SK-N-SH (cell line): ENCODE results near the gene CCNA2. TPM values are rescaled to one million over a fixed set of nuclear protein-coding genes. Genes with fewer than 3 reads are reported as not detected.

Experiments
- CTCF ChIA-PET: fragments of 300-600, 350-600 bp; formaldehyde crosslinking; extraction: SDS; loops from one replicate; lab custom pipeline; 2021; lab: Yijun Ruan, JAX
- POLR2A ChIA-PET: fragments of 350-600 bp; sonication (Branson Sonifier 250); formaldehyde crosslinking; extraction: SDS; loops from one replicate; lab custom pipeline; 2020; ENCODE audit warnings: antibody characterized with exemption, inconsistent platforms; lab: Yijun Ruan, JAX
- DNase-seq: peaks from one replicate; pipeline ENCODE4 v3.0.0; 2012
- H2AFZ ChIP-seq: fragments of 200-600 bp; sonication (generic); 2 replicates; pipeline ENCODE4 v1.8.1; 2016; ENCODE audit warnings: antibody characterized with exemption, mild to moderate bottlenecking, low read depth
- H3F3A ChIP-seq: fragments of 200-600 bp; sonication (generic); replicated peaks from 2 replicates; pipeline ENCODE3; 2016; ENCODE audit warnings: antibody characterized with exemption, mild to moderate bottlenecking; ENCODE audit not compliant: insufficient read depth
- H3K27ac ChIP-seq, 2 experiments: fragments of 200-500 bp in 1 of 2; fragments of 200-600 bp in 1 of 2; sonication (Bioruptor generic) in 1 of 2; sonication (generic), shearing (Covaris generic) in 1 of 2; 2 replicates each; pipeline versions ENCODE4 v1.5.1 to v1.6.1; 2014 to 2016; ENCODE audit warnings: low read depth in 2 of 2, inconsistent platforms in 1 of 2, low read length in 1 of 2, mild to moderate bottlenecking in 1 of 2, mixed read lengths in 1 of 2
- H3K27me3 ChIP-seq: fragments of 200-600 bp; sonication (generic), shearing (Covaris generic); 2 replicates; pipeline ENCODE4 v1.6.1; 2016; ENCODE audit warnings: mixed run types; ENCODE audit not compliant: insufficient read depth
- H3K36me3 ChIP-seq, 2 experiments: fragments of 200-500 bp in 1 of 2; fragments of 200-600 bp in 1 of 2; sonication (Bioruptor generic) in 1 of 2; sonication (generic) in 1 of 2; replicated peaks in 1 of 2; 2 replicates each; pipeline versions ENCODE3 to v1.5.1; 2014 to 2016; ENCODE audit warnings: low read length in 1 of 2, mild to moderate bottlenecking in 1 of 2; ENCODE audit not compliant: insufficient read depth in 2 of 2, control insufficient read depth in 1 of 2
- H3K4me1 ChIP-seq, 2 experiments: fragments of 200-500 bp in 1 of 2; fragments of 200-600 bp in 1 of 2; sonication (Bioruptor generic) in 1 of 2; sonication (generic), shearing (Covaris generic) in 1 of 2; 2 replicates each; pipeline versions ENCODE4 v1.5.1 to v1.6.1; 2014 to 2016; ENCODE audit warnings: low read depth in 1 of 2, low read length in 1 of 2, mixed run types in 1 of 2; ENCODE audit not compliant: insufficient read depth in 2 of 2, control insufficient read depth in 1 of 2
- H3K4me2 ChIP-seq: fragments of 200-600 bp; sonication (generic), shearing (Covaris generic); 2 replicates; pipeline ENCODE4 v1.6.1; 2017; ENCODE audit warnings: mixed run types
- H3K4me3 ChIP-seq, 2 experiments: fragments of 200-500 bp in 1 of 2; fragments of 200-600 bp in 1 of 2; sonication (Bioruptor generic) in 1 of 2; sonication (generic), shearing (Covaris generic) in 1 of 2; 2 replicates each; pipeline versions ENCODE4 v1.5.1 to v1.8.1; 2014 to 2016; ENCODE audit warnings: low read depth in 2 of 2, inconsistent platforms in 1 of 2, low read length in 1 of 2, mild to moderate bottlenecking in 1 of 2, mixed read lengths in 1 of 2, moderate library complexity in 1 of 2
- H3K79me2 ChIP-seq: fragments of 200-600 bp; sonication (generic); 2 replicates; pipeline ENCODE4 v1.8.1; 2017; ENCODE audit warnings: mild to moderate bottlenecking; ENCODE audit not compliant: insufficient read depth
- H3K9ac ChIP-seq: fragments of 200-600 bp; sonication (generic); 2 replicates; pipeline ENCODE4 v1.6.1; 2017; ENCODE audit warnings: mixed run types
- H3K9me2 ChIP-seq: fragments of 200-600 bp; sonication (generic); 2 replicates; pipeline ENCODE4 v1.6.1; 2017; ENCODE audit warnings: mixed run types
- H3K9me3 ChIP-seq: fragments of 200-600 bp; sonication (generic); 2 replicates; pipeline ENCODE4 v1.6.1; 2017; ENCODE audit warnings: mixed run types, mild to moderate bottlenecking, moderate library complexity
- H4K20me1 ChIP-seq: fragments of 200-600 bp; sonication (generic); 2 replicates; pipeline ENCODE4 v1.6.1; 2017; ENCODE audit warnings: mild to moderate bottlenecking, mixed run types; ENCODE audit not compliant: insufficient read depth
- EP300 ChIP-seq, 2 experiments: IDR thresholded peaks; 2 replicates each; pipeline versions ENCODE4 v1.4.0 to v1.6.1; 2012; ENCODE audit warnings: borderline replicate concordance in 1 of 2, low read depth in 1 of 2, low read length in 1 of 2
- EZH2phosphoT487 ChIP-seq: fragments of 200-600 bp; sonication (generic); IDR thresholded peaks from 2 replicates; pipeline ENCODE4 v1.6.1; 2017; ENCODE audit warnings: low read depth, mixed run types, mild to moderate bottlenecking, antibody characterized with exemption, moderate library complexity, borderline replicate concordance
- FOSL2 ChIP-seq: IDR thresholded peaks from 2 replicates; pipeline ENCODE4 v1.4.0; 2012; ENCODE audit warnings: low read depth, mild to moderate bottlenecking, moderate library complexity, borderline replicate concordance
- FOXJ3 ChIP-seq: sonication (generic); formaldehyde crosslinking; IDR thresholded peaks from 2 replicates; pipeline ENCODE4 v1.5.1; 2020; ENCODE audit warnings: mild to moderate bottlenecking, missing genetic modification reagents
- GABPA ChIP-seq: IDR thresholded peaks from 2 replicates; pipeline ENCODE4 v1.4.0; 2012; ENCODE audit warnings: low read depth, mild to moderate bottlenecking
- GATA2 ChIP-seq: sonication (generic); formaldehyde crosslinking; IDR thresholded peaks from 2 replicates; pipeline ENCODE4 v1.5.0; 2020; ENCODE audit warnings: mild to moderate bottlenecking, missing genetic modification reagents
- IRF3 ChIP-seq: fragments of 150-350 bp; IDR thresholded peaks from 2 replicates; pipeline ENCODE4 v1.6.1; 2016; ENCODE audit warnings: mild to moderate bottlenecking, low read depth, low read length
- JUND ChIP-seq: IDR thresholded peaks from 2 replicates; pipeline ENCODE4 v1.4.0; 2012
- MAX ChIP-seq: IDR thresholded peaks from 2 replicates; pipeline ENCODE4 v1.4.0; 2012; ENCODE audit warnings: low read depth
- MXI1 ChIP-seq: IDR thresholded peaks from 2 replicates; pipeline ENCODE4 v1.6.1; 2012; ENCODE audit warnings: mild to moderate bottlenecking, low read depth, low read length, improper control_type of control experiment
- NRF1 ChIP-seq: IDR thresholded peaks from 2 replicates; pipeline ENCODE4 v1.6.1; 2012; ENCODE audit warnings: low read depth, mild to moderate bottlenecking, low read length
- PBX3 ChIP-seq: IDR thresholded peaks from 2 replicates; pipeline ENCODE4; 2012
- RAD21 ChIP-seq: IDR thresholded peaks from 2 replicates; pipeline ENCODE4 v1.6.1; 2012; ENCODE audit warnings: mild to moderate bottlenecking, low read length
- RFX5 ChIP-seq: IDR thresholded peaks from 2 replicates; pipeline ENCODE4 v1.6.1; 2012; ENCODE audit warnings: mild to moderate bottlenecking, improper control_type of control experiment, low read length
- RXRA ChIP-seq: IDR thresholded peaks from 2 replicates; pipeline ENCODE4 v1.4.0; 2012; ENCODE audit warnings: low read depth, mild to moderate bottlenecking, borderline replicate concordance
- SIN3A ChIP-seq: IDR thresholded peaks from 2 replicates; pipeline ENCODE4 v1.6.1; 2012; ENCODE audit warnings: low read depth, mild to moderate bottlenecking, low read length, moderate library complexity, borderline replicate concordance
- TAF1 ChIP-seq: IDR thresholded peaks from 2 replicates; pipeline ENCODE4 v1.6.1; 2012; ENCODE audit warnings: low read depth, mild to moderate bottlenecking, low read length, moderate library complexity, borderline replicate concordance
- YY1 ChIP-seq: IDR thresholded peaks from 2 replicates; pipeline ENCODE4 v1.4.0; 2012; ENCODE audit warnings: low read depth, mild to moderate bottlenecking
- WGBS: methylation state at CpG from one replicate; pipeline ENCODE4 v1.1.6; 2017; ENCODE audit warnings: low lambda C conversion rate; 5-methylcytosine and 5-hydroxymethylcytosine counted together
- polyA plus RNA-seq, 3 experiments: library from polyadenylated mRNA; depleted of rRNA; stranded (reverse); fragments of >200 nt; gene quantifications; 2 replicates each; pipeline ENCODE4 v1.2.3, GENCODE V29; 2012
- TF ChIP-seq, protein P1 (sequence below): fragments of 150-350 bp; IDR thresholded peaks from 2 replicates; pipeline ENCODE4 v1.6.1; 2017; ENCODE audit warnings: antibody characterized with exemption, low read length, low read depth, borderline replicate concordance
- TF ChIP-seq, protein P2 (sequence below): IDR thresholded peaks from 2 replicates; pipeline ENCODE4 v1.4.0; 2012; ENCODE audit warnings: low read depth, borderline replicate concordance
- TF ChIP-seq, protein P3 (sequence below): IDR thresholded peaks from 2 replicates; pipeline ENCODE4 v1.4.0; 2012; ENCODE audit warnings: low read depth, borderline replicate concordance

CCNA2 gene
- polyA plus RNA-seq, 1 of the 3 experiments (the other 2 are of a cell fraction) = 23.8 TPM

- H3K4me1 ChIP-seq = peaks cover 0 to 49% of the 10 kb centered on the region in 2 experiments; a peak in 3 of 4 replicates
- ChIA-PET POLR2A (no interaction called here), CTCF (interaction anchor here (0.9 to 1.3 kb wide), 2 partner anchors 10 to 49 kb away, joined by 3 read pairs; no protein-coding TSS in a partner anchor)
- no peaks in the 10 kb centered on the region for H3K27me3 ChIP-seq
- no peaks in the 10 kb centered on the region for H3K79me2 ChIP-seq
- H3K9me3 ChIP-seq = 0 out of 2 replicates have a peak, but pooled peaks cover 6% of the 10 kb centered on the region
- no peak overlapping the region for H3K4me3 ChIP-seq
- DNase-seq = no peak
- no peaks in the 10 kb centered on the region for H4K20me1 ChIP-seq
- no peaks in the 10 kb centered on the region for H3K9me2 ChIP-seq
- H3F3A ChIP-seq = peaks cover 63% of the 10 kb centered on the region
- H2AFZ ChIP-seq = no peak overlapping the region
- H3K36me3 ChIP-seq = peaks cover 0 to 5% of the 10 kb centered on the region in 2 experiments
- peak overlapping the region; percentile 87 to 89; a peak in 3 of 4 replicates for H3K27ac ChIP-seq
- TF ChIP-seq EP300 (IDR thresholded peaks at IDR 0.05; ENCODE audit: borderline replicate concordance in 1 of 2, low read depth in 1 of 2, low read length in 1 of 2) (no peak), RAD21 (no peak), RFX5 (no peak), NRF1 (no peak), IRF3 (no peak), RXRA (no peak), YY1 (no peak), TAF1 (no peak), JUND (no peak), MXI1 (no peak), GABPA (no peak), SIN3A (no peak), EZH2phosphoT487 (no peak)
- TF ChIP-seq, protein P1, sequence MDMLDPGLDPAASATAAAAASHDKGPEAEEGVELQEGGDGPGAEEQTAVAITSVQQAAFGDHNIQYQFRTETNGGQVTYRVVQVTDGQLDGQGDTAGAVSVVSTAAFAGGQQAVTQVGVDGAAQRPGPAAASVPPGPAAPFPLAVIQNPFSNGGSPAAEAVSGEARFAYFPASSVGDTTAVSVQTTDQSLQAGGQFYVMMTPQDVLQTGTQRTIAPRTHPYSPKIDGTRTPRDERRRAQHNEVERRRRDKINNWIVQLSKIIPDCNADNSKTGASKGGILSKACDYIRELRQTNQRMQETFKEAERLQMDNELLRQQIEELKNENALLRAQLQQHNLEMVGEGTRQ = no peak
- H3K9ac ChIP-seq = peak overlapping the region; percentile 67; the same call in 1 of the 2 replicates
- WGBS = 57% methylated on average over 2 of the region's 2 CpGs
- no peak overlapping the region; the same call in 1 of the 2 replicates for H3K4me2 ChIP-seq
Observed at GRCh38 chr4:121786221-121786620, 37.5 kb downstream of the CCNA2 start.

DNA sequence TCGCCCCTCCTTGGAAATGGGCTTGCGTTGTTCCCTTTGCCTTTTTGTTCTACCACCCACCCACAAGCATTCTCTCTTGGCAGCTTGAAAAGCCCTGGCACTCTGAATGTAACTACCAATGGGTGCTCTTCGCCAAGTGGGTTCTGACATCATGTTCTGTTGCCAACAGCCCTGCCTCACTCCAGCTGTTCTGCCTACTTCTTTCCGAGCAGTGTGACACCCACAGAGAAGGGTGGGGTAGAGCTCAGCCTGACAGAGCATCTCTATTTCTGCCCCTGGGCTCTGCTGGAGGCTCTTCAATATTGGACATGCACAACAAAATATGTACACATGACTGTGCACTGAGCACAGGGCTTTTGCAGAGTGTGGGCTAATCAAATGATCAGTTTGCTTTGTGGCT is 38.2 kb downstream of the CCNA2 start:
- Histone ChIP-seq H3K4me2 (peak overlapping the region; percentile 60), H3K4me3 (no peak overlapping the region), H3K9ac (peak overlapping the region; percentile 67), H3K9me2 (no peaks in the 10 kb centered on the region), H3F3A (peaks cover 55% of the 10 kb centered on the region), H3K4me1 (peaks cover 0 to 41% of the 10 kb centered on the region in 2 experiments; a peak in 3 of 4 replicates), H3K9me3 (0 out of 2 replicates have a peak, but pooled peaks cover 6% of the 10 kb centered on the region), H3K27ac (peak overlapping the region; percentile 87 to 89; a peak in 3 of 4 replicates), H2AFZ (no peak overlapping the region), H3K27me3 (no peaks in the 10 kb centered on the region), H3K36me3 (peaks cover 0 to 5% of the 10 kb centered on the region in 2 experiments), H4K20me1 (no peaks in the 10 kb centered on the region), H3K79me2 (no peaks in the 10 kb centered on the region)
- ChIA-PET POLR2A (no interaction called here), CTCF (interaction anchor here (0.6 kb wide), 1 partner anchor 129 kb away, joined by 3 read pairs; no protein-coding TSS in a partner anchor)
- WGBS = 38% methylated on average over 4 of the region's 4 CpGs
- no peak for DNase-seq
- TF ChIP-seq, protein P1 = no peak
- TF ChIP-seq FOSL2 (no peak), MAX (no peak), PBX3 (no peak), FOXJ3 (no peak), GATA2 (CRISPR knock-in tag) (no peak), SIN3A (no peak), EP300 (IDR thresholded peaks at IDR 0.05; ENCODE audit: borderline replicate concordance in 1 of 2, low read depth in 1 of 2, low read length in 1 of 2) (no peak)
- TF ChIP-seq, protein P2, sequence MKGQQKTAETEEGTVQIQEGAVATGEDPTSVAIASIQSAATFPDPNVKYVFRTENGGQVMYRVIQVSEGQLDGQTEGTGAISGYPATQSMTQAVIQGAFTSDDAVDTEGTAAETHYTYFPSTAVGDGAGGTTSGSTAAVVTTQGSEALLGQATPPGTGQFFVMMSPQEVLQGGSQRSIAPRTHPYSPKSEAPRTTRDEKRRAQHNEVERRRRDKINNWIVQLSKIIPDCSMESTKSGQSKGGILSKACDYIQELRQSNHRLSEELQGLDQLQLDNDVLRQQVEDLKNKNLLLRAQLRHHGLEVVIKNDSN = no peak
- TF ChIP-seq, protein P3, sequence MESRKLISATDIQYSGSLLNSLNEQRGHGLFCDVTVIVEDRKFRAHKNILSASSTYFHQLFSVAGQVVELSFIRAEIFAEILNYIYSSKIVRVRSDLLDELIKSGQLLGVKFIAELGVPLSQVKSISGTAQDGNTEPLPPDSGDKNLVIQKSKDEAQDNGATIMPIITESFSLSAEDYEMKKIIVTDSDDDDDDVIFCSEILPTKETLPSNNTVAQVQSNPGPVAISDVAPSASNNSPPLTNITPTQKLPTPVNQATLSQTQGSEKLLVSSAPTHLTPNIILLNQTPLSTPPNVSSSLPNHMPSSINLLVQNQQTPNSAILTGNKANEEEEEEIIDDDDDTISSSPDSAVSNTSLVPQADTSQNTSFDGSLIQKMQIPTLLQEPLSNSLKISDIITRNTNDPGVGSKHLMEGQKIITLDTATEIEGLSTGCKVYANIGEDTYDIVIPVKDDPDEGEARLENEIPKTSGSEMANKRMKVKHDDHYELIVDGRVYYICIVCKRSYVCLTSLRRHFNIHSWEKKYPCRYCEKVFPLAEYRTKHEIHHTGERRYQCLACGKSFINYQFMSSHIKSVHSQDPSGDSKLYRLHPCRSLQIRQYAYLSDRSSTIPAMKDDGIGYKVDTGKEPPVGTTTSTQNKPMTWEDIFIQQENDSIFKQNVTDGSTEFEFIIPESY = no peak
